ENCODE data around the gene RMI2. TPM values are rescaled to one million over a fixed set of nuclear protein-coding genes. Genes with fewer than 3 reads are reported as not detected.

The RMI2 gene
- total and polyA plus RNA-seq, 4 donors, result 0.28 to 8.5 (median 0.83) TPM

DNA sequence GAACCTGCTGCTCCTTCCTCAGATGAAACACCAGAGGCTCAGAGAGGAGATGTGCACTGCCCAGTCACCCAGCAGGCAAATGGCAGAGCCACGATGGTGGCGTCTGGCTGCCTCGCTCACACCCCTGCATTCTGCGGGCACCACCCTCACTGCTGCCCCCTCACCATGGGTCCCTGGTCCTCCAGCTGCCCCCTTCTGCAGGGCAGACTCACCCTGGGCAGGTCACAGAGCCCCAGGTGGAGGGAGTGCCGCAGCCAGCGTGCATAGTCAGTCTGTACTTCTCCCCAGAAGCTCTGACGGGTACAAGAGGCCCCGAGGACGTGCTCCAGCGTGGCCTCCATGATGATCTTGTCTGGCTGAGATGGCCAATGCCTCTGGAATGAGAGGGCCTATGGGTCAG lies 52.9 kb downstream of the RMI2 start:
- Histone ChIP-seq H3K4me3 (ENCODE audit: low read depth in 1 of 3, low read length in 3 of 3) (no peak overlapping the region), H3K36me3 (ENCODE audit: control insufficient read depth in 4 of 4, insufficient read depth in 3 of 4, low read depth in 1 of 4, low read length in 3 of 4) (no peaks in the 10 kb centered on the region), H3K27ac (ENCODE audit: low read depth in 1 of 2, low read length in 2 of 2) (no peak overlapping the region), H3K4me1 (ENCODE audit: control insufficient read depth in 4 of 4, insufficient read depth in 4 of 4, low read length in 3 of 4) (peaks cover 2 to 29% (median 21%) of the 10 kb centered on the region in 4 donors), H3K9me3 (ENCODE audit: control insufficient read depth in 4 of 4, low read length in 3 of 4) (no peaks in the 10 kb centered on the region), H3K9ac (ENCODE audit: low read depth in 1 of 2, low read length in 2 of 2) (no peak overlapping the region), H3K27me3 (ENCODE audit: control insufficient read depth in 4 of 4, insufficient read depth in 4 of 4, low read length in 3 of 4) (no peaks in the 10 kb centered on the region)
- no peak for DNase-seq (ENCODE audit: low spot score)
- TF ChIP-seq MAX (IDR thresholded peaks at IDR 0.05), result no peak
- no peak for TF ChIP-seq RAD21 (IDR thresholded peaks at IDR 0.05)
- TF ChIP-seq HNF4A (conservative IDR thresholded peaks at IDR 0.05), result no peak
- no peak for TF ChIP-seq YY1 (IDR thresholded peaks at IDR 0.05)
- TF ChIP-seq EGR1 (IDR thresholded peaks at IDR 0.05; ENCODE audit: low read depth in 2 of 2), result no peak
- 93% methylated on average over 10 of the region's 10 CpGs for WGBS

DNA sequence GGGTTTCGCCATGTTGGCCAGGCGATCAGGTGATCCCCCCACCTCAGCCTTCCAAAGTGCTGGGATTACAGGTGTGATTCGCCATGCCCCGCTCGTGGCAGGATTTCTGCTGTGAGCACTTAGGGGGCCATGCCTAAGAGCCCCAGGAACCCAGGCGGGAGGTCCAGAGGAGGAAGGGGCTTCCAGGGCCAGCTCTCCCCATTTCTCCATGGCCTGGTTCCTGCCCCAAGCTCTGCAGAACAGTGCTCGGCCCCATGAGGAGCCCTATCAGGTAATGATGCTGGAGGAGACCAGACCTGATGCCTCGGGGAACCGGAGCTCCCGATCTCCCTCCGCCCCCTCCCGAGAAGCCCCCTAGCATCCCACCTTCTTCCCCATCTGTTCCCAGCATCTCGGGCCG lies 53.6 kb downstream of the RMI2 start:
- H3K4me1 ChIP-seq (ENCODE audit: control insufficient read depth in 4 of 4, insufficient read depth in 4 of 4, low read length in 3 of 4), result peaks cover 2 to 31% (median 23%) of the 10 kb centered on the region in 4 donors
- no peaks in the 10 kb centered on the region for H3K9me3 ChIP-seq (ENCODE audit: control insufficient read depth in 4 of 4, low read length in 3 of 4)
- no peak overlapping the region for H3K9ac ChIP-seq (ENCODE audit: low read depth in 1 of 2, low read length in 2 of 2)
- 92% methylated on average over 14 of the region's 14 CpGs for WGBS
- H3K27me3 ChIP-seq (ENCODE audit: control insufficient read depth in 4 of 4, insufficient read depth in 4 of 4, low read length in 3 of 4), result no peaks in the 10 kb centered on the region
- H3K36me3 ChIP-seq (ENCODE audit: control insufficient read depth in 4 of 4, insufficient read depth in 3 of 4, low read depth in 1 of 4, low read length in 3 of 4), result no peaks in the 10 kb centered on the region
- no peak for DNase-seq (ENCODE audit: low spot score)
- TF ChIP-seq HNF4A (conservative IDR thresholded peaks at IDR 0.05) (no peak), FOXA2 (IDR thresholded peaks at IDR 0.05) (no peak), TAF1 (conservative IDR thresholded peaks at IDR 0.05) (no peak), NR2F2 (IDR thresholded peaks at IDR 0.05) (no peak), SP1 (IDR thresholded peaks at IDR 0.05) (no peak), EGR1 (IDR thresholded peaks at IDR 0.05; ENCODE audit: low read depth in 2 of 2) (no peak), JUND (IDR thresholded peaks at IDR 0.05) (no peak), HNF4G (IDR thresholded peaks at IDR 0.05) (no peak), GABPA (IDR thresholded peaks at IDR 0.05 in 1 of 2, conservative IDR thresholded peaks at IDR 0.05 in 1 of 2) (no peak), YY1 (IDR thresholded peaks at IDR 0.05) (no peak), FOXA1 (IDR thresholded peaks at IDR 0.05) (no peak), RXRA (IDR thresholded peaks at IDR 0.05) (no peak), MAX (IDR thresholded peaks at IDR 0.05) (no peak), ZBTB33 (IDR thresholded peaks at IDR 0.05) (no peak), RAD21 (IDR thresholded peaks at IDR 0.05) (no peak)
- TF ChIP-seq, protein P1, sequence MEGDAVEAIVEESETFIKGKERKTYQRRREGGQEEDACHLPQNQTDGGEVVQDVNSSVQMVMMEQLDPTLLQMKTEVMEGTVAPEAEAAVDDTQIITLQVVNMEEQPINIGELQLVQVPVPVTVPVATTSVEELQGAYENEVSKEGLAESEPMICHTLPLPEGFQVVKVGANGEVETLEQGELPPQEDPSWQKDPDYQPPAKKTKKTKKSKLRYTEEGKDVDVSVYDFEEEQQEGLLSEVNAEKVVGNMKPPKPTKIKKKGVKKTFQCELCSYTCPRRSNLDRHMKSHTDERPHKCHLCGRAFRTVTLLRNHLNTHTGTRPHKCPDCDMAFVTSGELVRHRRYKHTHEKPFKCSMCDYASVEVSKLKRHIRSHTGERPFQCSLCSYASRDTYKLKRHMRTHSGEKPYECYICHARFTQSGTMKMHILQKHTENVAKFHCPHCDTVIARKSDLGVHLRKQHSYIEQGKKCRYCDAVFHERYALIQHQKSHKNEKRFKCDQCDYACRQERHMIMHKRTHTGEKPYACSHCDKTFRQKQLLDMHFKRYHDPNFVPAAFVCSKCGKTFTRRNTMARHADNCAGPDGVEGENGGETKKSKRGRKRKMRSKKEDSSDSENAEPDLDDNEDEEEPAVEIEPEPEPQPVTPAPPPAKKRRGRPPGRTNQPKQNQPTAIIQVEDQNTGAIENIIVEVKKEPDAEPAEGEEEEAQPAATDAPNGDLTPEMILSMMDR (IDR thresholded peaks at IDR 0.05; ENCODE audit: low read depth, low read length, missing input control), result no peak
- TF ChIP-seq, protein P2, sequence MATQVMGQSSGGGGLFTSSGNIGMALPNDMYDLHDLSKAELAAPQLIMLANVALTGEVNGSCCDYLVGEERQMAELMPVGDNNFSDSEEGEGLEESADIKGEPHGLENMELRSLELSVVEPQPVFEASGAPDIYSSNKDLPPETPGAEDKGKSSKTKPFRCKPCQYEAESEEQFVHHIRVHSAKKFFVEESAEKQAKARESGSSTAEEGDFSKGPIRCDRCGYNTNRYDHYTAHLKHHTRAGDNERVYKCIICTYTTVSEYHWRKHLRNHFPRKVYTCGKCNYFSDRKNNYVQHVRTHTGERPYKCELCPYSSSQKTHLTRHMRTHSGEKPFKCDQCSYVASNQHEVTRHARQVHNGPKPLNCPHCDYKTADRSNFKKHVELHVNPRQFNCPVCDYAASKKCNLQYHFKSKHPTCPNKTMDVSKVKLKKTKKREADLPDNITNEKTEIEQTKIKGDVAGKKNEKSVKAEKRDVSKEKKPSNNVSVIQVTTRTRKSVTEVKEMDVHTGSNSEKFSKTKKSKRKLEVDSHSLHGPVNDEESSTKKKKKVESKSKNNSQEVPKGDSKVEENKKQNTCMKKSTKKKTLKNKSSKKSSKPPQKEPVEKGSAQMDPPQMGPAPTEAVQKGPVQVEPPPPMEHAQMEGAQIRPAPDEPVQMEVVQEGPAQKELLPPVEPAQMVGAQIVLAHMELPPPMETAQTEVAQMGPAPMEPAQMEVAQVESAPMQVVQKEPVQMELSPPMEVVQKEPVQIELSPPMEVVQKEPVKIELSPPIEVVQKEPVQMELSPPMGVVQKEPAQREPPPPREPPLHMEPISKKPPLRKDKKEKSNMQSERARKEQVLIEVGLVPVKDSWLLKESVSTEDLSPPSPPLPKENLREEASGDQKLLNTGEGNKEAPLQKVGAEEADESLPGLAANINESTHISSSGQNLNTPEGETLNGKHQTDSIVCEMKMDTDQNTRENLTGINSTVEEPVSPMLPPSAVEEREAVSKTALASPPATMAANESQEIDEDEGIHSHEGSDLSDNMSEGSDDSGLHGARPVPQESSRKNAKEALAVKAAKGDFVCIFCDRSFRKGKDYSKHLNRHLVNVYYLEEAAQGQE (IDR thresholded peaks at IDR 0.05), result no peak
- TF ChIP-seq, protein P3, sequence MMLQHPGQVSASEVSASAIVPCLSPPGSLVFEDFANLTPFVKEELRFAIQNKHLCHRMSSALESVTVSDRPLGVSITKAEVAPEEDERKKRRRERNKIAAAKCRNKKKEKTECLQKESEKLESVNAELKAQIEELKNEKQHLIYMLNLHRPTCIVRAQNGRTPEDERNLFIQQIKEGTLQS (IDR thresholded peaks at IDR 0.05), result no peak
- no peak overlapping the region for H3K4me3 ChIP-seq (ENCODE audit: low read depth in 1 of 3, low read length in 3 of 3)
- no peak overlapping the region for H3K27ac ChIP-seq (ENCODE audit: low read depth in 1 of 2, low read length in 2 of 2)

Measured in liver (tissue), 9 donors.